DMS153 (cell line): ENCODE data around the gene RPL15.

ENCODE experiments used
- DNase-seq: peaks from one replicate; lab custom pipeline; 2025; lab: John Stamatoyannopoulos, UW

Gene RPL15

DNA sequence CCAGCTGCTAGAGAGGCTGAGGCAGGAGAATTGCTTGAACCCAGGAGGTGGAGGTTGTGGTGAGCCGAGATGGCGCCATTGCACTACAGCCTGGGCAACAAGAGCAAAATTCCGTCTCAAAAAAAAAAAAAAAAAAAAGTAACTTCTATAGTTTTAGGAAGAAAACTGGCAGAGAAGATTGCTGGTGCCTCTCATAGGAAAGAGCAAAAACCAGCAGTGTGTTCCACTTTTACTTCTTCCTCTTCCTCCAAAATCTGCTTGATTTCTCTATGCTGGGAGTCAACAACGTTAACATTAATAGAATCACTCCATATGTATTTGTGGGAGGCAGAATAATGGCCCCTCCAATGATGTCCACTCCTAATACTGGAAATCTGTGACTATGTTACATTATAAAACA, 15.6 kb downstream of the RPL15 start:
- no peak for DNase-seq

DNA sequence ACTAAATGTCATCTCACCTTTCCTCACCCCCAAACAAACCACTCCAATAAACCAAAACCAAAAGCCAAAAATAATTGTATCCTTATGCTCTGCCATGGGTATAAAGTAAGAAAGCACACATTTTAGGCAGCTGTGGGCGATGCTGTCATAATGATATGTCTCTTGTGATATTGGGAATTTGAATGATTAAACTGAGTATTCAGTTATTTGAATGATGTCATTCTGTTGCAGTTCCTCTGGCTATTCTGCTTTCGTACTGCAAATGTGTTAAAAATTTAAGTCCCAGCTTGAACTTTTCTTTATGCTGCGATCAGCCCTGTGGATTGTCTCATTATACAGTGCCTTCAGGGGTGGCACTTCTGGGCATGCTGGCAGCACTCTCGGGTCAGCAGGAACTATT, 17.3 kb downstream of the RPL15 start:
- no peak for DNase-seq

DNA sequence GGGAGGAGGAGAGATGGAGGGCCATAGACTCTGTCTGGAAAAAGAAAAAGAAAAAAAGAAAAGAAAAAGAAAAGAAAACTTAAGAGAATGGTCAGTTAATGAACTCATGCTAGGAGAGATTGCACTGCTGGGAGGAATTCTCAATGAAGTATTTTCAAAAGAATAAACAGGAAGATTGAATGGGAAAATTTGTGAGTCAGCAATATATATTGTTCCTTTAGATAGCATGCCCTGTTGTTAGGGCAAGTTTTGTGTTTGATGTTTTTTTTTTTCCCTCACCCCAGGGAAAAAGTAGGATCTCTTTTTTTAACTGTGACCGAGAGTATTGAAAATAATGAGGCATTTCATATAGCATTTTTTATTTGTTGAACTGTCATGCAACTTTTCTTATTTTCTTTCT, 20.4 kb downstream of the RPL15 start:
- DNase-seq, result no peak

DNA sequence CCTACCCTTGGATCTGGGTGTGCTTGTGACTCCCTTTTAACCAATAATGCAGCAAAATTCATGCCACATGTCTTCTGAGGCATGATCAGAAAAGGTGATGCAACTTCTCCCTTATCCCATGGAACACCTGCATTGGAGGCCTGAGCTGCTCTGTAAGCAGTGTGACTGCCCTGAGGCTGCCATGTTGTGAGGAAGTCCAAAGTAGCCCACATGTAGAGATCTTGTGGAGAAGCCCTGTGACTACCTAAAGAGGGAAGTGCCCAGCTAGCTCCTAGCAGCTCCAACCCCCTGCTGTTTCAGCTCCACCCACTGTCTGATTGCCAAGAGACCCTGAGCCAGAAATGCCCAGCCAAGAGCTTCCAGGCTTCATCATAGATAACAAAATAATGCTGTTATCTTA, 21.8 kb downstream of the RPL15 start:
- no peak for DNase-seq

DNA sequence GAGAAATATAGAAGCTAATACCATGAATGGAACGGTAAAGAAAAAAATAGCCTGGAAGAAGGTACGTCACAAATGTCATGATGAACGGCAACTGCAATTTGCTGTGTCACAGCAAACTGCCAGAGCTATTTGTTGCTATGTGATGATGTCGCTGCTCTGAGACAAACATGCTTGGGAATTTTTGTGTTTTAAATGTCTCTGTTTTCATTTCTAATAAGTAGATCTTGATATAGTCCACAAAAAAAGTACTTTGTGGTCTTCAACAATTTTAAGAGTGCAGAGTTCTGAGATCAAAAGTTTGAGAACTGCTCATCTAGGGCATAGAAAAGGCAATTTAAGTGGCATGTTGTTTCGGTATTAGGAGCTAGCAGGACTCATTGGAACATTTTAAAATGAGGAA, 23.8 kb downstream of the RPL15 start:
- no peak for DNase-seq

DNA sequence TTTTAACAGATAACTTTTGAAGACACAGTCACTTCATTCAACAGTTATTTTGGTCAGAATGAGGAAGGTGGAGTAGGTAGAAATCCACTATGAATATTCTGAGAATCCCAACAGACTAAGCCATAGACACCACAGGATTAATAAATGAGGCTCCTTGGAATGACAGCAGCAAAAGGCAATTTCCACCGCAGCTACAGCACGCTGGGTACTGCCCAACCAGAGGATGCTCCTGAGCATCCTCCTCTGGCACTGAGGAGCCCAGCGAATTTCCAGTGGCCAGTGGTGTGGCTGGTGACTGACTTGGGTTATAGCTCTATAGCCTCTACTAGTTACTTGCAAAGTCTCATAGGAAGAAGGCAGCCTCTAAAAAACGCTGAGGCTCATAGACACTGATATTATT, 24.5 kb downstream of the RPL15 start:
- DNase-seq, result no peak

DNA sequence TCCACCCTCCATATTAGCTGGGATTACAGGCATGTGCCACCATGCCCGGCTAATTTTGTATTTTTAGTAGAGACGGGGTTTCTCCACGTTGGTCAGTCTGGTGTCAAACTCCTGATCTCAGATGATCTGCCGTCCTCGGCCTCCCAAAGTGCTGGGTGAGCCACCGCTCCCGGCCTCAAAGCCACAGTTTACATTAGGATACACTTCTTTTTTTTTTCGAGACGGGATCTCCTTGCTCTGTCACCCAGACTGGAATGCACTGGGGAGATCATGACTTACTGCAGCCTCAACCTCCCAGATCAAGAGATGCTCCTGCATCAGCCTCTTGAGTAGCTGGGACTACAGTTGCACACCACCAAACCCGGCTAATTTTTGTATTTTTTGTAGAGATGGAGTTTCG, 25.6 kb downstream of the RPL15 start:
- DNase-seq, result no peak

DNA sequence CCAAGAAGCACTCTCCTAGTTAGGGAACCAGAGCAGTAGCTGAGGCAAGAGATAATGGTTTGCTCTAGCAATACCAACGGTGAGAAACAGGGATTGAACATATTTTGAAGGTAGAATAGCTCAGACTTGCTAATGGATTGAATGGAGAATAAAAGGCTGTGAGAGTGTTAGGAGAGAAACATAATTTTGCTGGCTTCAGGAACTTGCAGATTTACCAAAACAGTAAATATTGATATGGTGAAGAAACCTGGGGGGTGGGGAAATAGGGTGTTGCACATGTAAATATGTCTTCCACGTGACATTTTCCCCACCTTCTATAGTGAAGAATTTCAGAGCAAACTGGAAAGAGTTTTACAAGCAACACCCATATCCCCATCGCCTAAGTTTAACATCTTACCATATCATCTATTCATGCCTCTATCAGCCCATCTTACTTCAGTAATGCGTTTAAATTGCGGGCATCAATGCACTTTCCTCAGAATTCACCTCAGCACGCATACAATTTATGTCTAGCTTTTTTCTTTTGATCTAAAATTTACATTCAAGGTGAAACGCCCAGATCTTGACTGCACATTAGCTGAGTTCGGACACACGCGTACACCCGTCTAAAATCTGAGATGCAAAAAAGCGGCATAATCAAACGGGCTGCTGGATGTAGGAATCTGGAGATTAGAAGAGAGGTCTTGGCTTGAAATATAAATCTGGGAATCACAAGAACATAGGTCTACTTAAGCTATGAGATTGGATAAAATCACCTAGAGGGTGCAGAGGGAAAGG, 27.3 kb downstream of the RPL15 start:
- DNase-seq, result no peak

DNA sequence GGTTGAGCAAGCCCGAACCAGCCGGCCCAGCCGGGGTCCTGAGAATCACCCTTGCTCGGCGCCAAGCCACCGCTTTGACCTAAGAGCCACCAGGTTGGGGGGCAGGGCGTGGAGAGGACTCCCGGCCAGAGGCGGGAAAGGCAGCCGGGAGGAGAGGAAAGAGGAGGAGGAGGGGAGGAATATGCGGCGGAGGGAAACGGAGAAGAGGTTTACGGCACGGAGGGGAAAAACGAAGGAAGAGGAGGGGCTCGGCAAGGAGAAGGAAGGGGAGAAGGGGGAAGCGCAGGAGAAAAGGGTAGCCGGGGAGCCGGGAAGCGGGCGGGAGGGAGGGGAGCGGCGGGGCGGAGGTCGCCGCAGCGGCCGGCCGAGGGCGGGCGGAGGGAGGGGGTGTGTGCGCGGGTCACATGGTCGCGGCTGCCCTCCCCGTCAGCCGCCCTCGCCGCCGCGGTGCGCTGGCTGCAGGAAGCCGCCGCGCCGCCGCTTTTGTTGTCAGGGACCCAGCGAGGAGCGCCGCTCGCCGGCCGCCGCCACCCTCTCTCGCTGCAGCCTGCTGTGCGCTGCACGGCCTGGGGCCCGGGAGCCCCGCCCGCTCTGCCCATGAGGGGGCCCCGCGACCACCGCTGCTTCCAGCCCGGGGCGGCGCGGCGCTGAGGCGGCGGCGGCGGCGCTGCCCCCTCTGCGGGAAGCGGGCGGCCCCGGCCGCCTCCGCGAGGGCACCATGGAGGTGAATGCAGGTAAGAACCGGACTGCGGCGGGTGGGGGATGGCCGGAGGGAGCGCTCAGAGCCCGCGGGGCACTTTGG, 28.1 kb downstream of the RPL15 start, which contains the start of gene NR1D2:
Gene NR1D2 (plus strand): TSS at position 426 of the 802 bp plus-strand sequence. CDS start 293 bp downstream, at position 719.
- DNase-seq, result peak; percentile 60

DNA sequence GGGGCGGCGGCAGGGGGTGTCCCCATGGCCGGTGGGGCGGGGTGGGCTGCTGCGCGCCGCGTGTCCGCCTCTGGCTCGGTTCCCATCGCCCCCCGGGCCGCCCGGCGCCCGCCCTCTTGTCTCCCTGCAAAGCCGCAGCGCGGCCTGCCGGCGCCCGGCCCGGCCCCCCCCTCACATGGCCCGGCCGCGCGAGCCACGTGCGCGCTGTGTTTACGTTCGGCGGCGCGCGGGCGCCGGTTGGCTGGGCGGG, 28.7 kb downstream of the RPL15 start:
- no peak for DNase-seq

DNA sequence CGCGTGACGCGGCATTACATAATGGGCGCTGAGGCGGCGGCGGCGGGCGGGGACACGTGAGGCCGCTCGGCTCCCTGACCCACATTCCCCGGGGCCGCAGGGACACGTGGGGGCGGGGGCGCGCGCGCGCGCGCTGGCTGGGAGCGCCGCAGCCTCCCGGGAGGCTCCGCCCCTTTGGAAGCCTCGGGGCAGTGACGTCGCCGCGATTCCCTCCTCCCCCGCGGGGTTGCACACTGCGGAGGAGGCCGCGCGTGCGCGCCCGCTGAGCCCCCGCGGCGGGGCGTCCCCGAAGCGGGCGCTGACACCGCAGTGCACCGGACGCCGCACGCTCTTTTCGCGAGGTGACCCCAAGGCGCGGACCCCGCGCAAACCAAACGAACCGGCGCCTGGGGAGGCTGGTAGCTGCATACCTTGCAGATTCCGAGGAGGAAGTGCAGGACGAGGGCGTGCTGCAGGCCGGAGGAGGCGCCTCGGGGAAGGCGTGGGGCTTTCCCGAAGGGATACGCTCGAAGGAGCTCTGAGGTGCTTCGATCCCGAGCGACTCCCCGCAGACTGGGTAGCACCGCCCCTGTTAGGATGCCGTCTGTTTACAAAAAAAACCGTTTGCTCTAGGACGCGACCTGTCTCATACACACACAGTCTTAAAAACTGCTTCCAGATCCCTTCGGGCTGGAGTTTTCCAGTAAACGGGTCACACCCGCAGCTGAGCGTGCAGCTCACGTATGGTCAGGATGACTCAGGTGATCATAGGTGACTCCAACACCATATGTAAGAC, 29.2 kb downstream of the RPL15 start:
- peak; percentile 80 for DNase-seq

DNA sequence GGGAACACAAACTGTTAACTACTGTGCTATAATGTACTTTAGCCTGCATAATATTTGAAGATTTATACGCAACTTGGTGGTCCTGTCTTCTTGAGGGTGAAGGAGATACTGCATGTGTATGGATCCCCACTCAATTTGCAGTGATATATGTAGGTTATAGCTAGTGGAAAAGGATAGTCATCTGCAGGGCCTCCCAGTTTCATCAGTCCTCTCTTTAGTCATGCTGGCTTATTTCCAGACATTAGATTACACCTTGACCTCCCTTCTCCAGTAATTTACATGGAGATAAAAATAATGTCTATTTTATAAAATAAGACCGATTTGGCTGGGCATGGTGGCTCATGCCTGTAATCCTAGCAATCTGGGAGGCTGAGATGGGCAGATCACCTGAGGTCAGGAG, 31.8 kb downstream of the RPL15 start:
- no peak for DNase-seq

DNA sequence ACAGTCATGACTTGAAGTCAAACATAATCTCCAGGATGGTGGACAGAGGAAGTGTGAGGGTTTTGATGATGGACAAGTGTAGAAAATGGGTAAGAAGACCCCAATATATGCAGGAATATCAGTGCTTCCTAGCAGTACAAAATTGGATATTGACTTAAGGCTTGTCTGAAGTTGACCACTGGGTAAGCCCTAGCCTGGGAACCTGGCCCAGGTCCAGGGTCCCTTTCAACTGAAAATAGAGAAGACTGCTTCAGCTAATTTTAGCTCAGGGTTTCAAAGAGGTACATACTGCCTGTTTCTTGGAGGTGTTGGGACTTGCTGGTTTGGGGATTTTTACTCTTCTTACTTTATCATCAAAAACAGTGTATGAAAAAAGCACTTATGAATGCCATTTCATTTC, 32.9 kb downstream of the RPL15 start:
- no peak for DNase-seq

DNA sequence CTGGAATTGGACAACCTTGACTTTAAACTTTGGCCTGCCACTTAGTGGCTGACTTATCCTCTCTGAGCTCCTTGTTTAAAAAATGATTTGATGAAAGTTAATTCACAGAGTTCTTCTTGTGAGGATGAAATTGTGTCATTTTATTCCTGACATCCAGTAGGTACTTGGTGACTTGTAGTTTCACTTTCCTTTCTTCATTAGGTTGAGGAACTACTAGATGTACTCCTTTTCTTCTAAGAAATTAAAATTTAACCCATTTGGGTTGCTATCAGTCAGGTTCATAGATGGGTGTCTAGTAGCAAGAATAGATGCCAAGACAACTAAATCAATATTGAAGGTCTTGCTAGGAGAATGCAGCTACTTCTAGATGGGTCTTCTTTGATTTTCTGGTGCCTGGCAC, 33.4 kb downstream of the RPL15 start:
- no peak for DNase-seq

DNA sequence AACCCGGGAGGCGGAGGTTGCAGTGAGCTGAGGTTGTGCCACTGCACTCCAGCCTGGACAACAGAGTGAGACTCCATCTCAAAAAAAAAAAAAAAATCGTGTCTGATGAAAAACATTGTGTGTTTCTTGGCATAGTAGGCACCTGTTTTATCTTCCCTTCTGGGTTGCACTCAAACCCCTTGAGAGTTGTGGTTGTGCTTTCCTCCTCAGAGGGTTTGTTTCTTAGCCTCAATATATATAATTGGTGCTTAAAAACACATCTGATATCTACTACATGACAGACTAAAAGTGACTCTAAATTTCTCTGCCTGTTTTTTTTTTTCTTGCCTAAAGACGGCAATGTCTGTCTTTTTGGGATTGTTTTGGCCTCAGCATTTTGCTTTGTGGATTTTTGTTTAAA, 35.7 kb downstream of the RPL15 start:
- no peak for DNase-seq

DNA sequence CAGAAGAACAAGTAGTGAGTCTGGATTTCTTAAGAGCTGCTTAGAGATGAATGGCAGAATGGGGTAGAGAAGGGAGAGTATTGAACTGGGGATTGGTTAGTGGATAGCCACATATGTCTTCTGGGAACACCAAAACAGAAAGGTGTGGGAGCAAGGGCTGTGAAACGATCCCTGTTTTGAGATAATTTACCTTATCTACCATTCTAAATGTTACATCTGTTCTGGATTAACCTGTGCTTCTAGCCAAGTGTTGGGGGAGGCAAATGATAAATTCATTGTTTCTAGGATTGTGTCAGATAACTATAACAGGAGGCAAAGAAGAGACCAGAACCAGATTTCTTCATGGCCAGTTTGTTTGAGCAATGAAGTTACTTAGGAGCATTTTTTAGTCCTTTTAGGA, 36.6 kb downstream of the RPL15 start:
- DNase-seq, result no peak

DNA sequence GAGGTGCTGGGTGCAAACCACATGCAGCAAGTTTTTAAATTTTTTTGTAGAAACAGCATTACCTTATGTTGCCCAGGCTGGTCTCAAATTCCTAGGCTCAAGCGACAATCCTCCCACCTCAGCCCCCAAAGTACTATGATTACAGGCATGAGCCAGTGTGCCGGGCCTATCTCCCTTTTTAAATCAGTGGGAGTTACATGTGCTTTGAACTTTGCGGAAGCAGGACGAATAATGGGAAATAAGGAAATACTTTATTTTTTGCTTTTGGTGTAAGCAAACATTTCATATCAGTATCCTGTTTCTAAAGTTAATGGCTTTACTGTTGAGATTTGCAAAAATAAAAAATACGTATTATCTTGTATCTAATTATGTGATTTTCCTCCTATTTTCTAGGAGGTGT, 37.2 kb downstream of the RPL15 start:
- DNase-seq, result no peak

DNA sequence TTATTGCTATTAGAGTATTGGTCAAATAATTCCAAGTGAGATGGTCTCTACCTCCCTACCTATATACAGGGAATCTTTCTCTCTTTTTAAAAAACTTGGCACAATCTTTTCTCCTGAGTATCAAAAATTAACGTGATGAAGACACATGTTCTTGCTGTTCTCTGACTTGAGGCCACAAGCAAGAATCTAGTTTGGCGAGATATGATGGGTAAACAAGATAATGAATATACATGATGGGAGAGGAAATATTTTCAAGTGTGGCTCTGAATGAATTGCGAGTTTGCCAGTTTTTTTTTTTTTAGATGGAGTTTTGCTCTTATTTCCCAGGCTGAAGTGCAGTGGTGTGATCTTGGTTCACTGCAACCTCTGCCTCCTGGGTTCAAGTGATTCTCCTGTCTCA, 39.8 kb downstream of the RPL15 start:
- DNase-seq, result no peak

DNA sequence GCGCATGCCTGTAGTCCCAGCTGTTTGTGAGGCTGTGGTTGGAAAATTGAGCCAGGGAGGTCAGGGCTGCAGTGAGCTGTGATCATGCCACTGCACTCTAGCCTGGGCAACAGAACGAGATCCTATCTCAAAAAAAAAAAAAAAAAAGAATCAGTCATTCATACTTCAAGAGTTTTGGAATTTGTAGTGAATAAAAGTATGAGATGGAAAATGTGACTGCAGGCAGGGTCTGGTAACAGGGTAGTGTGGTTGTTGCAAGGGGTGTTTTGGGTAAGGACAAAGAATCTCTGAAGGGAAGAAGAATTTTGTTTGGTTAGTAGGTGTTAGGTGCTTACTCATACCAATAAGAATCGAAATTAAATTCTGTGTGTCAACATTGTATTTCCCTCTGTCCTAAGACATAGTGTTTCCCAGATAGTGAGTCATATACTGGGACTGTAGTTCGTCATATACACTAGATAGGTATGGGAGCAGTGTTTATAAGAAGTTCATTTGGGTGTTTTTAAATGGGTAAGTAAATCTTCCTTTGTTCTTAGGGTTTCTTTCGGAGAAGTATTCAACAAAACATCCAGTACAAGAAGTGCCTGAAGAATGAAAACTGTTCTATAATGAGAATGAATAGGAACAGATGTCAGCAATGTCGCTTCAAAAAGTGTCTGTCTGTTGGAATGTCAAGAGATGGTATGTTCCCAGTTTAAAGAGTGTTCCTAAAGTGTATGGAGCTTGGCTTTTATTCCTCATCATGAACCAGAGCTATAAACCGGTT, 42.4 kb downstream of the RPL15 start:
- DNase-seq, result no peak

DNA sequence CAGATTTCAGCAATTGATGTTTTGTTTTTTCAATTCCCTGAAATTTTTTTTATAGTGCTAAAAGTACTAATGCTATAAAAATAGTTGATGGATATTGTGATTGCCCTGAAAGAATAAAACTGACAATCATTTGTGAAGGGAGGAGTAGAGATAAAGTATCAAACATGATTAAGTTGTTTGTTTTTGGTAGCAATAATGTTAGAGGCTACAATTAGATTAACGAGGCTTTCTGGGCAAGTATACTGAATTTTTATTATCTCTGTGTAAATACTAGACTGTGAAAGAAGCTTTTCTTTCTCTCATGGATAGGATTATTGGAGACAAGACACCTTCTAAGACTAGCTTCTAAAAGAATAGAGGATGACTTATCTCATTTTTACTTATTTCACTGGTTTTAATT, 43.7 kb downstream of the RPL15 start:
- peak; percentile 1 for DNase-seq

DNA sequence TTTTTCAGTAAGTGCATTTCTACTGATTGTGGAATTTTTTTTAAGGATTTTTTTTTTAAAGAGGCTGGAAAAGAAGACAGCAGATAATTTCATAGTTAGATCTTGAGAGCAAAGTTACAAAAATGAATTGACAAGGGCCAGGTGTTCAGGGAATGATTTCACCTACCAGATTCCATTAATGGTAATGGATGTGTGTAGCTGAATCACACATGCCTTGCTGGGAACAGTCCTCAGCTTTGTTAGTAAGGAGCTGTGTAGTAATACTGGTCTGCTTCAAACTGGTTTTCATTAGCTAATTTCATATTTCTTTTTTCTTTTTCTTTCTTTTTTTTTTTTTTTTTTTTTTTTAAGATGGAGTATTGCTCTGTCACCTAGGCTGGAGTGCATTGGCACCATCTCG, 44.1 kb downstream of the RPL15 start:
- DNase-seq, result no peak

DNA sequence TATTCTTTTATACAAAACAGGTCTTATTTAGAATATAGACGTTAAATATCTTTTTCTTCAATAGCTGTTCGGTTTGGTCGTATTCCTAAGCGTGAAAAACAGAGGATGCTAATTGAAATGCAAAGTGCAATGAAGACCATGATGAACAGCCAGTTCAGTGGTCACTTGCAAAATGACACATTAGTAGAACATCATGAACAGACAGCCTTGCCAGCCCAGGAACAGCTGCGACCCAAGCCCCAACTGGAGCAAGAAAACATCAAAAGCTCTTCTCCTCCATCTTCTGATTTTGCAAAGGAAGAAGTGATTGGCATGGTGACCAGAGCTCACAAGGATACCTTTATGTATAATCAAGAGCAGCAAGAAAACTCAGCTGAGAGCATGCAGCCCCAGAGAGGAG, 45.0 kb downstream of the RPL15 start:
- DNase-seq, result no peak
